H9 (cell line): Measurements from ENCODE around the gene KIF12. TPM values are rescaled to one million over a fixed set of nuclear protein-coding genes. Genes with fewer than 3 reads are reported as not detected.

Source experiments
- DNase-seq: peaks from one replicate; pipeline ENCODE4 v3.0.0-alpha.2; 2017
- H2AFZ ChIP-seq: one replicate; pipeline ENCODE4 v1.6.1; 2013; ENCODE audit warnings: mild to moderate bottlenecking, low read length, control low read depth, moderate library complexity
- H2AK5ac ChIP-seq: 2 replicates; pipeline ENCODE4 v1.6.1; 2013; ENCODE audit warnings: low read length, control low read depth, mixed read lengths; ENCODE audit not compliant: insufficient read length
- H2BK120ac ChIP-seq: one replicate; pipeline ENCODE4 v1.6.1; 2013; ENCODE audit warnings: low read depth, mild to moderate bottlenecking, low read length, control low read depth, inconsistent platforms; ENCODE audit not compliant: poor library complexity, severe bottlenecking
- H2BK12ac ChIP-seq: 2 replicates; pipeline ENCODE4 v1.6.1; 2013; ENCODE audit warnings: low read length, control low read depth, mixed read lengths, low read depth; ENCODE audit not compliant: insufficient read length
- H2BK15ac ChIP-seq: 2 replicates; pipeline ENCODE4 v1.6.1; 2013; ENCODE audit warnings: low read depth, low read length, control low read depth
- H2BK20ac ChIP-seq: one replicate; pipeline ENCODE4 v1.6.1; 2013; ENCODE audit warnings: low read depth, mild to moderate bottlenecking, low read length, control low read depth, inconsistent platforms; ENCODE audit not compliant: poor library complexity, severe bottlenecking
- H2BK5ac ChIP-seq: 2 replicates; pipeline ENCODE4 v1.6.1; 2013; ENCODE audit warnings: low read length, control low read depth, mixed read lengths; ENCODE audit not compliant: insufficient read length
- H3K14ac ChIP-seq: 2 replicates; pipeline ENCODE4 v1.6.1; 2013; ENCODE audit warnings: low read length, control low read depth; ENCODE audit not compliant: insufficient read depth
- H3K18ac ChIP-seq: 2 replicates; pipeline ENCODE4 v1.6.1; 2013; ENCODE audit warnings: low read depth, mild to moderate bottlenecking, mixed read lengths, low read length, control low read depth; ENCODE audit not compliant: insufficient read length
- H3K23ac ChIP-seq: 2 replicates; pipeline ENCODE4 v1.6.1; 2013; ENCODE audit warnings: low read length, control low read depth, mixed read lengths, low read depth; ENCODE audit not compliant: insufficient read length
- H3K23me2 ChIP-seq: 2 replicates; pipeline ENCODE4 v1.6.1; 2013; ENCODE audit warnings: low read depth, mild to moderate bottlenecking, mixed read lengths, low read length, control low read depth; ENCODE audit not compliant: insufficient read length, poor library complexity, severe bottlenecking
- H3K27ac ChIP-seq: 2 replicates; pipeline ENCODE4 v1.5.1; 2013; ENCODE audit warnings: low read length, control low read depth, mixed read lengths, low read depth; ENCODE audit not compliant: insufficient read length
- H3K27me3 ChIP-seq: 2 replicates; pipeline ENCODE4 v1.6.1; 2013; ENCODE audit warnings: low read length, control low read depth, inconsistent platforms; ENCODE audit not compliant: insufficient read depth
- H3K4ac ChIP-seq: 2 replicates; pipeline ENCODE4 v1.6.1; 2013; ENCODE audit warnings: low read depth, mild to moderate bottlenecking, control low read depth, inconsistent platforms, low read length, moderate library complexity
- H3K4me1 ChIP-seq: 2 replicates; pipeline ENCODE4 v1.6.1; 2013; ENCODE audit warnings: low read length, control low read depth, inconsistent platforms; ENCODE audit not compliant: insufficient read depth
- H3K4me2 ChIP-seq: 2 replicates; pipeline ENCODE4 v1.6.1; 2013; ENCODE audit warnings: low read length, control low read depth, mixed read lengths; ENCODE audit not compliant: insufficient read length, insufficient read depth
- H3K56ac ChIP-seq: 2 replicates; pipeline ENCODE4 v1.6.1; 2013; ENCODE audit warnings: low read depth, mild to moderate bottlenecking, mixed read lengths, low read length, control low read depth; ENCODE audit not compliant: insufficient read length
- H3K79me1 ChIP-seq: 2 replicates; pipeline ENCODE4 v1.6.1; 2013; ENCODE audit warnings: low read depth, mild to moderate bottlenecking, moderate library complexity, low read length, control low read depth, inconsistent platforms; ENCODE audit not compliant: insufficient read depth, poor library complexity, severe bottlenecking
- H3K79me2 ChIP-seq: 2 replicates; pipeline ENCODE4 v1.6.1; 2013; ENCODE audit warnings: low read length, control low read depth, inconsistent platforms; ENCODE audit not compliant: insufficient read depth
- H3K9ac ChIP-seq: 2 replicates; pipeline ENCODE4 v1.6.1; 2013; ENCODE audit warnings: low read length, control low read depth, mixed read lengths; ENCODE audit not compliant: insufficient read length; ENCODE audit errors: extremely low read depth
- H3K9me3 ChIP-seq: one replicate; pipeline ENCODE4 v1.6.1; 2013; ENCODE audit warnings: low read depth, low read length, inconsistent platforms; ENCODE audit not compliant: control insufficient read depth
- H3T11ph ChIP-seq: one replicate; pipeline ENCODE4 v1.6.1; 2013; ENCODE audit warnings: mild to moderate bottlenecking, low read length, control low read depth, inconsistent platforms
- H4K20me1 ChIP-seq: one replicate; pipeline ENCODE4 v1.6.1; 2013; ENCODE audit not compliant: control insufficient read depth, insufficient read length, insufficient read depth
- H4K5ac ChIP-seq: 2 replicates; pipeline ENCODE4 v1.6.1; 2013; ENCODE audit warnings: low read depth, mild to moderate bottlenecking, mixed read lengths, low read length, control low read depth; ENCODE audit not compliant: insufficient read length
- H4K8ac ChIP-seq: replicated peaks from 2 replicates; pipeline ENCODE4 v1.6.1; 2013; ENCODE audit warnings: low read length, control low read depth, mixed read lengths, low read depth; ENCODE audit not compliant: insufficient read length
- H4K91ac ChIP-seq: 2 replicates; pipeline ENCODE4 v1.6.1; 2013; ENCODE audit warnings: low read depth, mild to moderate bottlenecking, moderate library complexity, mixed read lengths, low read length, control low read depth; ENCODE audit not compliant: insufficient read length
- H3K27ac Mint-ChIP-seq, 3 experiments: 2 replicates in 2 of 3; 3 replicates in 1 of 3; pipeline ENCODE4 v1.8.0; 2020 to 2021; ENCODE audit warnings: mixed read lengths in 3 of 3, mild to moderate bottlenecking in 1 of 3, moderate library complexity in 1 of 3
- H3K27me3 Mint-ChIP-seq: 2 replicates; pipeline ENCODE4 v1.8.0; 2021; ENCODE audit warnings: low read depth, mild to moderate bottlenecking, moderate library complexity, mixed read lengths
- H3K36me3 Mint-ChIP-seq, 3 experiments: 2 replicates in 2 of 3; 3 replicates in 1 of 3; pipeline ENCODE4 v1.8.0; 2020 to 2021; ENCODE audit warnings: low read depth in 3 of 3, mixed read lengths in 3 of 3; ENCODE audit not compliant: insufficient read depth in 1 of 3
- H3K4me1 Mint-ChIP-seq, 2 experiments: 2 replicates each; pipeline ENCODE4 v1.8.0; 2020; ENCODE audit warnings: mixed read lengths in 2 of 2
- H3K4me3 Mint-ChIP-seq, 2 experiments: 2 replicates in 1 of 2; 3 replicates in 1 of 2; pipeline ENCODE4 v1.8.0; 2020 to 2021; ENCODE audit warnings: mild to moderate bottlenecking in 2 of 2, mixed read lengths in 2 of 2, moderate library complexity in 1 of 2
- H3K9me3 Mint-ChIP-seq, 2 experiments: 2 replicates in 1 of 2; 3 replicates in 1 of 2; pipeline ENCODE4 v1.8.0; 2020; ENCODE audit warnings: mild to moderate bottlenecking in 2 of 2, mixed read lengths in 2 of 2, moderate library complexity in 1 of 2
- CTCF ChIP-seq: fragments of 200-600 bp; sonication (generic); conservative IDR thresholded peaks from 3 replicates; pipeline ENCODE4 v1.8.0; 2021; ENCODE audit warnings: antibody characterized with exemption, mild to moderate bottlenecking
- WGBS: extraction: QIAGEN DNeasy Blood & Tissue Kit; methylation state at CpG from one replicate; pipeline ENCODE4 v1.1.7; 2013; ENCODE audit warnings: missing lambda C conversion rate, low lambda C conversion rate, mixed read lengths; ENCODE audit not compliant: insufficient read length; ENCODE audit errors: extremely low coverage; 5-methylcytosine and 5-hydroxymethylcytosine counted together
- total RNA-seq: library from RNA; stranded (reverse); gene quantifications from 2 replicates; pipeline ENCODE4 v1.2.1, GENCODE V29; 2021

KIF12 gene
- total RNA-seq, 1 experiment from 2014 or later: 3.3 TPM

- Histone ChIP-seq H3K9me3 (no peaks in the 10 kb centered on the region), H3K79me2 (no peaks in the 10 kb centered on the region), H3K56ac (no peak overlapping the region), H2BK5ac (no peak overlapping the region), H2BK120ac (no peak overlapping the region), H3K4ac (no peak overlapping the region), H4K20me1 (no peaks in the 10 kb centered on the region), H3K4me2 (no peak overlapping the region), H3K23me2 (peaks cover 7% of the 10 kb centered on the region), H3K23ac (no peak overlapping the region), H2BK12ac (no peak overlapping the region), H3K9ac (no peak overlapping the region), H3K27ac (no peak overlapping the region), H3K79me1 (no peaks in the 10 kb centered on the region), H2AFZ (no peak overlapping the region), H4K5ac (no peak overlapping the region), H3K14ac (no peak overlapping the region; the same call in 1 of the 2 replicates), H3K18ac (no peak overlapping the region), H3K27me3 (peaks cover 3% of the 10 kb centered on the region; the same call in 1 of the 2 replicates), H3K4me1 (0 out of 2 replicates have a peak, but pooled peaks cover 2% of the 10 kb centered on the region), H2BK15ac (no peak overlapping the region), H2BK20ac (no peak overlapping the region), H3T11ph (no peak overlapping the region), H2AK5ac (no peak overlapping the region), H4K8ac (no peak overlapping the region), H4K91ac (no peak overlapping the region)
- Mint-ChIP-seq H3K36me3 (peaks cover 0 to 7% (median 2%) of the 10 kb centered on the region in 3 experiments; a peak in 3 of 7 replicates), H3K4me3 (no peak overlapping the region), H3K4me1 (peaks cover 8 to 18% of the 10 kb centered on the region in 2 experiments), H3K27ac (no peak overlapping the region), H3K9me3 (no peaks in the 10 kb centered on the region; a peak in 2 of 5 replicates), H3K27me3 (peaks cover 37% of the 10 kb centered on the region)
- DNase-seq: no peak
- WGBS: no CpG with 5 or more reads among the region's 12 CpGs
- TF ChIP-seq CTCF: no peak
These were observed 4.1 kb downstream of the KIF12 start for GRCh38 chr9:114094971-114095370.
